GM23248 (cell line): ENCODE measurements around the gene CFLAR.

Experiments
- EZH2 ChIP-seq: fragments of 200-600 bp; sonication (generic); IDR thresholded peaks from 2 replicates; pipeline ENCODE4 v1.6.1; 2018; ENCODE audit warnings: antibody characterized with exemption, mild to moderate bottlenecking; ENCODE audit not compliant: insufficient read depth, poor library complexity, severe bottlenecking
- EZH2phosphoT487 ChIP-seq: fragments of 200-600 bp; sonication (generic); IDR thresholded peaks from 2 replicates; pipeline ENCODE4 v1.6.1; 2018; ENCODE audit warnings: antibody characterized with exemption, moderate library complexity, mild to moderate bottlenecking, low read depth; ENCODE audit not compliant: insufficient read depth

DNA sequence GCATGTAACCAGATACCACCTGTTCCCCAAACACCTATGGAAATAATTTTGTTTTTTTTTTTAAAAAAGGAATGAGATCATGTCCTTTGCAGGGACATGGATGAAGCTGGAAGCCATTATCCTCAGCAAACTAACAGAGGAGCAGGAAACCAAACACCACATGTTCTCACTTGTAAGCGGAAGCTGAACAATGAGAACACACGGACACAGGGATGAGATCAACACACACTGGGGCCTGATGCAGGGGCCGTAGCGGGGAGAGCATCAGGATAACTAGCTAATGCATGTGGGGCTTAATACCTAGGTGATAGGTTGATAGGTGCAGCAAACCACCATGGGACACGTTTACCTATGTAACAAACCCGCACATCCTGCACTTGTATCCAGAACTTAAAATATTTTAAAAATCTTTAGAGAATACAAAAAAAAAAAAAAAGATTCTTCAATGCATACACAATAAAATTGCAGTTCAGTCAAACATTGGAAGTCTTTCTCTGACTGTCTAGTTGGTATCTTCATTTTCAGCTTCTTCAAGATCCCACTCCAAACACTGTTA lies 55.4 kb downstream of the CFLAR start:
- no peak for TF ChIP-seq EZH2
- TF ChIP-seq EZH2phosphoT487, result no peak
